Neural progenitor cell (in vitro differentiated cells): ENCODE data around the gene SPEF2.

Experiments used
- CTCF ChIP-seq: fragments of 200-600 bp; sonication (generic); IDR thresholded peaks from 2 replicates; pipeline ENCODE4 v1.5.1; 2017; ENCODE audit warnings: antibody characterized with exemption, mild to moderate bottlenecking
- EZH2phosphoT487 ChIP-seq: fragments of 200-600 bp; sonication (generic); IDR thresholded peaks from 2 replicates; pipeline ENCODE4 v1.6.1; 2017; ENCODE audit warnings: antibody characterized with exemption

GRCh38 chr5:35622974-35623373, 5.3 kb downstream of the SPEF2 start:
- TF ChIP-seq CTCF (no peak), EZH2phosphoT487 (no peak)
